ENCODE results near the gene USP48. TPM values are rescaled to one million over a fixed set of nuclear protein-coding genes. Genes with fewer than 3 reads are reported as not detected.

Gene USP48
- total RNA-seq, 2 donors from 2014 or later = 72.8 to 130 TPM

DNA sequence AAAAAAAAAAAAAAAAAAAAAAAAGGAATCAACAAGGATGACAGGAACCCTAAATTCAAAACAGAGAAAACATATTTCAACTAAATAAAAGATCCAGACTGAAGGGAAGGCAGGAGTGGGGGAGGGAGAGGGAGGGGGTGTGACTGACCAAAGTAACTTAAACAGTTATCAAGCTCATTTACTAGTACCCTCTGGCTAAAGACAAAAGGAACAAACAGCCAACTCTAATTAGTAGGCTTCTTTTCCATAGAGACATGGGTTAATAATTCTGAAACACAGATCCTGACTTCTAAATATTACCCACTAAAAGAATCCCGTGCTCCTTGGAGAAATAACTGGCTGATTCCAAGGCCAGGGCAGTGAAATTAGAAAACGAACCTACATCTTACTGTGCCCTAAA is 23.8 kb downstream of the USP48 start:
- H3K4me1 Mint-ChIP-seq (ENCODE audit: low read depth in 2 of 2) = peaks cover 31 to 45% of the 10 kb centered on the region in 2 donors

GRCh38 chr1:21758614-21759013 is 24.3 kb downstream of the USP48 start:
- H3K27me3 Mint-ChIP-seq = no peaks in the 10 kb centered on the region
- peaks cover 28 to 39% of the 10 kb centered on the region in 2 donors for H3K4me1 Mint-ChIP-seq (ENCODE audit: low read depth in 2 of 2)
- H3K27ac Mint-ChIP-seq = no peak overlapping the region
- H3K4me3 Mint-ChIP-seq = no peak overlapping the region
- ATAC-seq = no peak
- DNase-seq (ENCODE audit: low spot score) = no peak
- no peaks in the 10 kb centered on the region for H3K36me3 Mint-ChIP-seq
- H3K9me3 Mint-ChIP-seq = no peaks in the 10 kb centered on the region

More for the DNA sequence above, 23.8 kb downstream of the USP48 start:
- Mint-ChIP-seq H3K36me3 (no peaks in the 10 kb centered on the region), H3K9me3 (no peaks in the 10 kb centered on the region), H3K27me3 (no peaks in the 10 kb centered on the region), H3K4me3 (no peak overlapping the region), H3K27ac (peak overlapping the region in 1 of 2 donors; percentile 63)
- no peak for DNase-seq (ENCODE audit: low spot score)
- ATAC-seq = no peak

DNA sequence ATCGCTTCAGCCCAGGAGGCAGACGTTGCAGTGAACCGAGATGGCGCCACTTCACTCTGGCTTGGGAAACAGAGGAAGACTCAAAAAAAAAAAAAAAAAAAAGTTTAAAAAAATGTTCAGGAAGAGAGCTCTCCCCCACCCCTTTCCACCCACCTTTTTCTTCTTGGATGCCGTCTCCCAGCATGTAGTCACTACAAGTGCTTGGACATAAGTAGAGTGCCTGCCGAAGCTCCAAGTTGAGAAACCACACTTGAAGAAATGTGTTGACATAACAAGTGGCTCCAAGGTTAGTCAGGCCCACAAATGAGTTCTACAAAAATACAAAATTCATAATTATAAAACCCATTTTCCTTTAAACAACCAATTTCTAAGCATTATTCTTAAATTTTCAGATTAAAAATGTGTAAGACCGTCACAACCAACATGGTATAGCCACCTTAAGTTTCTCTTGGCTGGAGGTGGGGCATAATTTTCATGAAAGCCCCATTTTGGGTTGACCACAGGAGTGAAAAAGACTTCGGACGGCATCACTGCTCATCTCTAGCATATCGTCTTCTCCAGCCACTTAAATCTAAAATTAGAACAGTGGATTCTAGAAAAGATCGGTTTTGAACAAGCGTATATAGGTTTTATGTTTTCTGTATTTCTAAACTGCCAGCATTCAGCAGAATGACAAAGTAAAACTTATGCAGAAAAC is 26.4 kb downstream of the USP48 start:
- Mint-ChIP-seq H3K27me3 (no peaks in the 10 kb centered on the region), H3K9me3 (no peaks in the 10 kb centered on the region)

DNA sequence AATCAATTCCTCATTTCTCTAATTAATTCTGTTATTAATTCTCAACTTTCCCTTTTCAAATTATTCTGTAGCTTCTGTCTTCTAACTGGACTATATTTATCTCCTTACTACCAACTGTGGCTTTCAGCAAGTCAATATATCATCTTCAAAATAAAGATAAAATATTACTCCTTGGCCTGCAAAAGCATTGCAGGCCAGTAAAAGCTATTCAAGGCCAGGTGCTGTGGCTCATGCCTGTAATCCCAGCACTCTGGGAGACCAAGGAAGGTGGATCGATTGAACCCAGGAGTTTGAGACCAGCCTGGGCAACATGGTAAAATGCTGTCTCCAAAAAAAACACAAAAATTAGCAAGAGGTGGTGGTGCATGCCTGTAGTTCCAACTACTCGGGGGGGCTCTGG is 27.9 kb downstream of the USP48 start:
- H3K4me1 Mint-ChIP-seq (ENCODE audit: low read depth in 2 of 2) = peaks cover 20 to 23% of the 10 kb centered on the region in 2 donors
- no peaks in the 10 kb centered on the region for H3K9me3 Mint-ChIP-seq
- ATAC-seq = no peak
- H3K36me3 Mint-ChIP-seq = peaks cover 5% of the 10 kb centered on the region
- no peak overlapping the region for H3K4me3 Mint-ChIP-seq
- no peak for DNase-seq (ENCODE audit: low spot score)
- H3K27ac Mint-ChIP-seq = peak overlapping the region in 1 of 2 donors; percentile 68
- H3K27me3 Mint-ChIP-seq = no peaks in the 10 kb centered on the region

More for the DNA sequence above, 26.4 kb downstream of the USP48 start:
- no peak for ATAC-seq
- H3K36me3 Mint-ChIP-seq = no peaks in the 10 kb centered on the region
- H3K4me3 Mint-ChIP-seq = no peak overlapping the region
- H3K27ac Mint-ChIP-seq = no peak overlapping the region
- DNase-seq (ENCODE audit: low spot score) = no peak
- peaks cover 17 to 20% of the 10 kb centered on the region in 2 donors for H3K4me1 Mint-ChIP-seq (ENCODE audit: low read depth in 2 of 2)

DNA sequence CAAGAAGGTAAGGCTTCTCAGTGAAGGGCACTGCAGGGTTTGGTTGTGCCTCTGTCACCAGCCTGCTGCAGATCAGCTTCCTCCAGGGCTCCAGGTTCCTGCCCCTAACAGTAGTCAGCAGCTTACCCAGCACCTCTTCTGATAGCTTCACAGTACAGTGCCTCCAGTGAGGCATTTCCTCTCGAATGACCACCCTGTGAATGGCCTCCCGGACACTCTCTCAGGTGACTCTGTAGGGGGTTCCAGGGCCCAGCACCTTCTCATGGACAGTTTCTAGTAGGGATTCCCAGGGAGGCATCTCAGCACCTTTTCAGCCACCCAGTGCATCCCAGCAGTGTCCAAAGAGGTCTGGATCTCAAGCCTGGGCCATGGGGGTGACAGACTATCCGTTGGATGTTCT is 28.4 kb downstream of the USP48 start:
- no peak for DNase-seq (ENCODE audit: low spot score)
- Mint-ChIP-seq H3K9me3 (no peaks in the 10 kb centered on the region), H3K27me3 (no peaks in the 10 kb centered on the region), H3K27ac (peak overlapping the region in 1 of 2 donors; percentile 68), H3K4me3 (no peak overlapping the region), H3K4me1 (ENCODE audit: low read depth in 2 of 2) (peaks cover 19 to 23% of the 10 kb centered on the region in 2 donors), H3K36me3 (peaks cover 9% of the 10 kb centered on the region)
- no peak for ATAC-seq

DNA sequence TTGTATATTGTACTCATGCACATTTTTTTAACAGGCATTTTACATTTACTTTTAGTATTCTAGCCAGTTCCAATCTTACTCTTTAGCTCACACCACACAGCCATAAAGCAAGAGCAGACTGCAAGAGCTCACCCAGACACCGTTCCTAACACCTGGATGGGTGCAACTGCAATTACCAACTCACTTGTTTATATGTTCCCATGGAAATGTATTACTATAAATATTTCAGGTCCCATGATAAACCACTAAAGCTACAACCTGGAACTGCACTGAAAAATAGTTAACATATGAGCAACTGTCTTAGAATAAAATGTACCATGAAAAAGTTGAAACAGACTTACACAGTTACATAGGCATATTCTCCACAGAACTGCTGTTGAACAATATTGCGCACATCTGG is 30.8 kb downstream of the USP48 start:
- ATAC-seq = no peak
- peaks cover 9 to 13% of the 10 kb centered on the region in 2 donors for H3K4me1 Mint-ChIP-seq (ENCODE audit: low read depth in 2 of 2)
- no peak overlapping the region for H3K4me3 Mint-ChIP-seq
- H3K36me3 Mint-ChIP-seq = peaks cover 15% of the 10 kb centered on the region
- no peaks in the 10 kb centered on the region for H3K27me3 Mint-ChIP-seq
- DNase-seq (ENCODE audit: low spot score) = no peak
- no peak overlapping the region for H3K27ac Mint-ChIP-seq
- no peaks in the 10 kb centered on the region for H3K9me3 Mint-ChIP-seq

- DNase-seq (ENCODE audit: low spot score) = no peak
- no peak overlapping the region for H3K4me3 Mint-ChIP-seq
- H3K27ac Mint-ChIP-seq = no peak overlapping the region
- H3K27me3 Mint-ChIP-seq = no peaks in the 10 kb centered on the region
- no peaks in the 10 kb centered on the region for H3K9me3 Mint-ChIP-seq
- no peak for ATAC-seq
- peaks cover 7 to 13% of the 10 kb centered on the region in 2 donors for H3K4me1 Mint-ChIP-seq (ENCODE audit: low read depth in 2 of 2)
- peaks cover 15% of the 10 kb centered on the region for H3K36me3 Mint-ChIP-seq
Measured at GRCh38 chr1:21751281-21751680, 31.7 kb downstream of the USP48 start.

- no peak overlapping the region for H3K4me3 Mint-ChIP-seq
- no peaks in the 10 kb centered on the region for H3K9me3 Mint-ChIP-seq
- peaks cover 15% of the 10 kb centered on the region for H3K36me3 Mint-ChIP-seq
- DNase-seq (ENCODE audit: low spot score) (no peak), ATAC-seq (no peak)
- H3K4me1 Mint-ChIP-seq (ENCODE audit: low read depth in 2 of 2) = peaks cover 7 to 13% of the 10 kb centered on the region in 2 donors
- no peak overlapping the region for H3K27ac Mint-ChIP-seq
- no peaks in the 10 kb centered on the region for H3K27me3 Mint-ChIP-seq
Measured at GRCh38 chr1:21750841-21751240, 32.1 kb downstream of the USP48 start.

GRCh38 chr1:21749859-21750468 is 33.0 kb downstream of the USP48 start:
- H3K27ac Mint-ChIP-seq = peak overlapping the region in 1 of 2 donors; percentile 28
- H3K4me1 Mint-ChIP-seq (ENCODE audit: low read depth in 2 of 2) = peaks cover 7 to 13% of the 10 kb centered on the region in 2 donors
- peaks cover 15% of the 10 kb centered on the region for H3K36me3 Mint-ChIP-seq
- DNase-seq (ENCODE audit: low spot score) = no peak
- no peaks in the 10 kb centered on the region for H3K9me3 Mint-ChIP-seq
- H3K27me3 Mint-ChIP-seq = no peaks in the 10 kb centered on the region
- ATAC-seq = no peak
- H3K4me3 Mint-ChIP-seq = no peak overlapping the region

DNA sequence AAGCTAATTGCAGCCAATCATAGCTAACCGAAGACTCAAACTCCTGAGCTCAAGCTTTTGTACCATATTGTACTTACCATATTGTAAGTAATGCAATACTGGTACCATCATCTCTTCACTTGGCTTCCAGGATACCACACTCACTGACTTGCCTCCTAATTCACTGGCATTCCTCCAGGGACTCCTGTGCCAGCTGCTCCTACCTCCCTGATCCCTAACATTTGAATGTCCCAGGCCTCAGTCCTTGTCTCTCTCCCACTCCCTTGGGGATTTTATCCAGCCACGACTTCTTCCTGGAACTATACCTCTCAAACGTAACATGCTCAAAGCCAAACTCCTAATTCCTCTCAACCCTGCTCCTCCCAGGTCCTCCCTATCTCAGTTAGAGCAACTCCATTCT is 33.8 kb downstream of the USP48 start:
- ATAC-seq (no peak), DNase-seq (ENCODE audit: low spot score) (no peak)
- no peaks in the 10 kb centered on the region for H3K9me3 Mint-ChIP-seq
- no peak overlapping the region for H3K27ac Mint-ChIP-seq
- no peak overlapping the region for H3K4me3 Mint-ChIP-seq
- peaks cover 15% of the 10 kb centered on the region for H3K36me3 Mint-ChIP-seq
- H3K27me3 Mint-ChIP-seq = no peaks in the 10 kb centered on the region
- peaks cover 7 to 13% of the 10 kb centered on the region in 2 donors for H3K4me1 Mint-ChIP-seq (ENCODE audit: low read depth in 2 of 2)

GRCh38 chr1:21743476-21743875 is 39.5 kb downstream of the USP48 start:
- no peak for ATAC-seq
- Mint-ChIP-seq H3K27me3 (no peaks in the 10 kb centered on the region), H3K9me3 (no peaks in the 10 kb centered on the region), H3K4me1 (ENCODE audit: low read depth in 2 of 2) (peaks cover 7 to 19% of the 10 kb centered on the region in 2 donors), H3K36me3 (peaks cover 6% of the 10 kb centered on the region), H3K27ac (peak overlapping the region in 1 of 2 donors; percentile 27), H3K4me3 (no peak overlapping the region)
- DNase-seq (ENCODE audit: low spot score) = no peak

- Mint-ChIP-seq H3K4me1 (ENCODE audit: low read depth in 2 of 2) (peaks cover 7 to 19% of the 10 kb centered on the region in 2 donors), H3K4me3 (no peak overlapping the region), H3K9me3 (no peaks in the 10 kb centered on the region), H3K36me3 (peaks cover 6% of the 10 kb centered on the region), H3K27ac (no peak overlapping the region), H3K27me3 (no peaks in the 10 kb centered on the region)
- ATAC-seq (no peak), DNase-seq (ENCODE audit: low spot score) (no peak)
Measured at GRCh38 chr1:21742578-21742977, 40.4 kb downstream of the USP48 start.

GRCh38 chr1:21741206-21741605 is 41.7 kb downstream of the USP48 start:
- Mint-ChIP-seq H3K36me3 (peaks cover 6% of the 10 kb centered on the region), H3K4me3 (no peak overlapping the region), H3K9me3 (no peaks in the 10 kb centered on the region), H3K27me3 (no peaks in the 10 kb centered on the region), H3K27ac (no peak overlapping the region), H3K4me1 (ENCODE audit: low read depth in 2 of 2) (peaks cover 11 to 19% of the 10 kb centered on the region in 2 donors)
- ATAC-seq (no peak), DNase-seq (ENCODE audit: low spot score) (no peak)

- H3K27me3 Mint-ChIP-seq = no peaks in the 10 kb centered on the region
- H3K27ac Mint-ChIP-seq = no peak overlapping the region
- peaks cover 6 to 12% of the 10 kb centered on the region in 2 donors for H3K4me1 Mint-ChIP-seq (ENCODE audit: low read depth in 2 of 2)
- no peak for ATAC-seq
- H3K4me3 Mint-ChIP-seq = no peak overlapping the region
- no peaks in the 10 kb centered on the region for H3K9me3 Mint-ChIP-seq
- no peak for DNase-seq (ENCODE audit: low spot score)
- no peaks in the 10 kb centered on the region for H3K36me3 Mint-ChIP-seq
Measured at GRCh38 chr1:21736876-21737275, 46.1 kb downstream of the USP48 start.

Data from natural killer cell treated with Interleukin-12 subunit alpha and Interleukin-12 subunit beta and Interleukin-15 and Interleukin-18, amount 100 ng/mL, for 72 hours (primary cell).